HG02763 (cell line): ENCODE data around the gene ITGA2B.
"Not testable (repeated sequence)": the region's sequence is repeated elsewhere in the genome, so short reads cannot be mapped to it uniquely, and the experiment has no call there.

Source experiments
- ATAC-seq: cut with Tn5 transposase; IDR thresholded peaks from one replicate; pipeline ENCODE4 v1.9.1; 2021; ENCODE audit warnings: mild to moderate bottlenecking, moderate library complexity; ENCODE audit not compliant: unreplicated experiment

The ITGA2B gene

GRCh38 chr17:44394112-44394511 lies 4.7 kb upstream of the ITGA2B start:
- not testable (repeated sequence) for ATAC-seq

DNA sequence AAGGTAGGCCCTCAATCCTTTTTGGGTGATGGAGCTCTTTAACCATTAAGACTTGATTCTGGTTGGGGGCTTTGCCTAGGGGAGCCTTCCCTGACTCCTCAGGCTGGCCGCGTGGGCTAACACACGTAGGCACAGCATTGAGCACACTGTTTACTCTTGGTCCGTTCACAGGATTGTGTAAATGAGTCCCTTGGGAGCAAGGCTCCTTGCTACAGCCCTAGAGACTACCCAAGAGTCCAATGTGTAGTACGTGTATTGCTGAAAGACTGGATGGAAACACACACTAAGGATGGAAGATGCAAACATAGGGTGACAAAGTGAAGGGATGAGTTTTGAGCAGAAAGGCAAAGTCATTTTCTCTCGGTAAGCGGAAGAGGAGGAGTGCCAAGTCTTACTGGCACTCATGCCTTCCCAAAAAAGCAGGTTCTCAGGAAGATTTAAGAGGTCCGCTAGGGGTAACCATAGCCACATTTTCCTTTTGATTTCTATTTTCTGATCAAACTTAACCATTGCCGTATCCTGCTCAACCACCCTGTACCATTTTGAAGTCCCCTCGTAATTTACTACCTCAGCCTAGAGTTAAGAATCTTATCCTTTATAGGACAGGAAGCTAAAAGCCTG lies 911 bp upstream of the ITGA2B start:
- no peak for ATAC-seq

- no peak for ATAC-seq
These were observed 314 bp upstream of the ITGA2B start for GRCh38 chr17:44389723-44390202.

DNA sequence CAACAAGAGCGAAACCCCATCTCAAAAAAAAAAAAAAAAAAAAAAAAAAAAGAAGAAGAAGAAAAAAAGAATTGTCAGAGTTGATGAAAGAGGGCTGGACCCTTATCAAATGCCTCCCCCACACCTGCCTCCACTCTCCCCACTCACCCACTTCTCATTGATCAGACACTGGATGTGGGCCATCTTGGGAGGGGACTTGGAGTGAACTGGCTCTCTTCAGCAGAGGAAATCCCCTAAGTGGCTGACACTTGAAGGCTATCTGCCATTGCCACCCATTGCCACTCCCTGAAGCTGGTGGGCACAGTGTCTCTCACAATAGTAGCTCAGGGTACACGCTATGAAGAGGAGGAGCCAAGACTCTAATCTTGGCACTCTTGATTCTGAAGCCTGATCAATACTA lies 1.6 kb downstream of the ITGA2B start:
- ATAC-seq, result no peak

GRCh38 chr17:44386182-44386525 lies 3.3 kb downstream of the ITGA2B start:
- ATAC-seq, result no peak

GRCh38 chr17:44385287-44386181 lies 3.9 kb downstream of the ITGA2B start:
- ATAC-seq, result peak; percentile 70

DNA sequence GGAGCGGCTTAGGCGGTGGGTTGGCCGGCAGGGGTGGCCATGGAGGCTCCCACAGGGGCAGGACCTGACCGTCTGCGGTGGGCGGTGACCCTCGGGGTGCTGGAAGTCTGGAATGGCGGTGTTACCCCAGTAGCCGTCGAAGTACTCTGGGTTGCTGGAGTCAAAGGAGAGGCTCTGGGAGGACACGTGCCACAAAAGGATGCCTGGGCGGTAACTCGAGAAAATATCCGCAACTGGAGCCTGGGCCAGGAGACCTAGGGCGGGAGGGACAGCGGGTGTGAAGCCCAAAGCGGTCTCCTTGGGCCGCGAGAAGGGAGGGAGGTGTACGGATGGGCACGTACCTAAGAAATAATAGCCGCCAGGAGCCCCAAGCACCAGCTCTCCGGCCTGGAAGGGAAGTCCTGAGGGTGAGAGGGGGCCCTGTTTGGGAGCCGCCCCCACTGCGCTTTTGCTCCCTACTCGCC lies 4.6 kb downstream of the ITGA2B start:
- ATAC-seq, result no peak

DNA sequence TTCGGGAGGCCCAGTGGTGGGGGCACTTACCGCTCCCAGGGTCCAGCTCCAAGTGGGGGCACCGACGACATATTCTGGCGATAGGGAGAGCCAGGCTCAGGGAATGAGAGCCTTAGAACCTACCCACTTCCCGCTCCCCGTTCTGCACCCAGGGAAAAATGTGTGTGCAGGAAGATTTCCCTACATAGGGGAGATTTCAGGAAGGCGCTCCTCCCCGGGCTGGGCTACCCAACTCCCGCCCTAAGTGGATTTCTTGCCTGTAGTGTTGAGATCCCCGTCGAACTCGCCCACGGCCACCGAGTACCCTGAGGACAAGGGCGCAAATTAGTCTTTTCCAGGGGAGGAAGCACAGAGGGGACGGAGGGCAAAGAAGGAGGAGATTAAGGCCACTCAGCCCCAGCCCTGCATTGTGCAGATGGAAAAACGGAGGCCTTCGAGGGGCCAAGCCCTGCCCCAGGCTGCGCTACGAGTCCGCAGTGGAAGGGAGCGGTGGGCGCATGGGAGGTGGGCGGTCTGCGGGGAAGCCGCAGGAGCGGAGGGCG lies 5.1 kb downstream of the ITGA2B start:
- no peak for ATAC-seq

GRCh38 chr17:44383861-44384260 lies 5.6 kb downstream of the ITGA2B start:
- ATAC-seq, result no peak

- no peak for ATAC-seq
These were observed 6.1 kb downstream of the ITGA2B start for GRCh38 chr17:44383363-44383762.

- ATAC-seq, result no peak
These were observed 6.5 kb downstream of the ITGA2B start for GRCh38 chr17:44382917-44383316.

- ATAC-seq, result no peak
These were observed 7.6 kb downstream of the ITGA2B start for GRCh38 chr17:44381810-44382305.

- no peak for ATAC-seq
These were observed 8.7 kb downstream of the ITGA2B start for GRCh38 chr17:44380767-44381166.

DNA sequence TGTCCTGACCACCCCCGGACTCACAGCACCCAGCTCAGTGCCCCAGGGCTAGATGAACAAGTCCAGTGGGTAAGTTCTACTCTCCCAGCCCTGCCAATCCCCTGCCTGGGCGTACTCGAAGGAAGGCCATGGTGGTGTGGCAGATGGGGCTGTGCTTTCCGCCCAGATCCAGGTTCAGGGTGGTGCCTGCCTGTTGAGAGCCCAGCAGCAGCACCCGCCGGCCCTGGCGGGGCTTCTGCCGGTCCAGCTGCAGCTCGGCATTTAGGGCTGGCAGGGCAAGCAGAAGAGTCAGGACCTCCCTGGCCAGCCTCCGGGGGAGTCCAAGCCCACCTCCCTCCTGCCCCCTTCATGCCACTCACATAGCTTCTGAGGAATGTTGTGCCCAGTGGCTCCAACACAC lies 9.6 kb downstream of the ITGA2B start:
- ATAC-seq, result no peak

DNA sequence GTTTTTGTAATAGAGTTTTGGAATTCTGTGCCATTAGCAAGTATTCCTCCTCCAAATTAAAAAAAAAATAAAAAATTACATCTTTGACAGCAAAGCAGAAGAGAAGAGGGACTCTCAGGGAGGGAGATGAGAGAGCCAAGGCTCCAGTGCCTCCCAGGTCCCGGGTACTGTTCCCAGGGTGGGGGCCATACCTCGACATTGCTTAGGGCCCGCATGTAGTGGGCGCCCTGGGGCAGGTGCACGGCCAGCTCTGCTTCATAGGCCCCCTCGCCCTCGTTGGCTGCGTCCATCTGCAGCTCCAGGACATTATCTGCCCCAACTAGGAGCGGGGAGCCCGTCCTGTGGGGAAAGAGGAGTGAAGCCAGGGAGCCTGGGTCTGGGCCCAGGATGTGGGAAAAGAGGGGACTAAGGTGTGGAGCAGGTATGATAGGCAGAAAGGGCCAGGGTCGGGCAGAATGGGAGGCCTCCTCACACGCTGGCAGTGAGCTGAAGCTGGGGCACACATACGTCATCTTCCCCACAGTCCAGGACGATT lies 11.2 kb downstream of the ITGA2B start:
- no peak for ATAC-seq

- no peak for ATAC-seq
These were observed 12.7 kb downstream of the ITGA2B start for GRCh38 chr17:44376779-44377178.

DNA sequence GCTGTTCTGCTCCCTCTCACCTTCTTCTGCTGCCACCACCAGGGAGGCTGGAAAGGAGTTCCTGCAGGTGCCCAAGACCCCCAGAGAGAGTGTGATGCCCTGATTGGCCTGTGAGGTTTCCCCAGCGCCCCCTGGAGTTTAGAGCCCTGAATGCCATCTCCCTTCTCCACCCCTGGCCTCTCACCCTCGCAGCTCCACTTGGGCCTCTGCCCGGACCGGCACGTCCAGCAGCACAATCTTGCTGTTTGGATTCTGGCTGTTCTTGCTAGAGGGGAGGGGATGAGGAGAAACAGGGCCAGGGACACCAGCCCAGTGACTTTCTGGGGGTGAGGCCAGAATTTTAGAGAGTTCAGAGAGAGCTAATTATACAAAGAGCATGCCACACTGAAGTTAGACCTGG lies 13.3 kb downstream of the ITGA2B start:
- no peak for ATAC-seq

- no peak for ATAC-seq
These were observed 14.0 kb downstream of the ITGA2B start for GRCh38 chr17:44375196-44376017.

- no peak for ATAC-seq
These were observed 14.9 kb downstream of the ITGA2B start for GRCh38 chr17:44374306-44375195.

GRCh38 chr17:44372036-44372435 lies 17.4 kb downstream of the ITGA2B start:
- no peak for ATAC-seq
